ENCODE data around the gene PLAAT3.

The PLAAT3 gene

DNA sequence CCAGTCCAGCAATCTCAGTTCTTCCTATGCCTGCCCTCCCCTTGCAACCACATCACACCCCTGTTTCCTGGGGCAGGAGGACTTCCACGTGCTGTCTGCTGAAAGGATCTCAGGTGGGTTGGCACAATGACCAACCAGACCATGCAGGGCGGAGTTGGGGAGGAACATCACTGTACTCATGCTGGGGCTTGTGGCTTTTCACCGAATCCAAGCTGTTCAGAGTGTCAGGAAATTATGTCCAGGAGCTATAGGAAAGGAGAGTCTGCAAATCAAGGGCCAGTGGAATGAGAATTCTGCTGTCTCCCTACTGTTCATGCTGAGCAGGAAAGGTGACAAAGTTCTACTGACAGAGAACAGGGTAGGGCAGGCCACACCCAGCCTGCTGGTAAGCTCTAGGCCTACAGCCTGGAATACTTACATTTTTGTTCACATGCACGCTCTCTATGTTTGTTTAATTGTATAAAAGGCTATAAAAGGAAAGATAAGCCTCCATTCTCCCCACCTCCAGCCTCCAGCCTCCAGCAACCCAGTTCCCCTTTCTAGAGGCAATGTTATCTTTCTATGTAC, 49.4 kb downstream of the PLAAT3 start:
- no peaks in the 10 kb centered on the region for H3K27me3 ChIP-seq (ENCODE audit: control insufficient read depth, insufficient read depth, low read length)
- no peak overlapping the region for H3K27ac ChIP-seq (ENCODE audit: low read depth, low read length)
- no peak overlapping the region for H3K4me3 ChIP-seq (ENCODE audit: low read depth, low read length)
- no peak overlapping the region for H3K9ac ChIP-seq (ENCODE audit: low read length)
- H3K36me3 ChIP-seq (ENCODE audit: control insufficient read depth, insufficient read depth, low read length) = no peaks in the 10 kb centered on the region
- peaks cover 7% of the 10 kb centered on the region for H3K4me1 ChIP-seq (ENCODE audit: control insufficient read depth, insufficient read depth, low read length)
- H3K9me3 ChIP-seq (ENCODE audit: control insufficient read depth, insufficient read depth, low read depth, low read length) = no peaks in the 10 kb centered on the region

DNA sequence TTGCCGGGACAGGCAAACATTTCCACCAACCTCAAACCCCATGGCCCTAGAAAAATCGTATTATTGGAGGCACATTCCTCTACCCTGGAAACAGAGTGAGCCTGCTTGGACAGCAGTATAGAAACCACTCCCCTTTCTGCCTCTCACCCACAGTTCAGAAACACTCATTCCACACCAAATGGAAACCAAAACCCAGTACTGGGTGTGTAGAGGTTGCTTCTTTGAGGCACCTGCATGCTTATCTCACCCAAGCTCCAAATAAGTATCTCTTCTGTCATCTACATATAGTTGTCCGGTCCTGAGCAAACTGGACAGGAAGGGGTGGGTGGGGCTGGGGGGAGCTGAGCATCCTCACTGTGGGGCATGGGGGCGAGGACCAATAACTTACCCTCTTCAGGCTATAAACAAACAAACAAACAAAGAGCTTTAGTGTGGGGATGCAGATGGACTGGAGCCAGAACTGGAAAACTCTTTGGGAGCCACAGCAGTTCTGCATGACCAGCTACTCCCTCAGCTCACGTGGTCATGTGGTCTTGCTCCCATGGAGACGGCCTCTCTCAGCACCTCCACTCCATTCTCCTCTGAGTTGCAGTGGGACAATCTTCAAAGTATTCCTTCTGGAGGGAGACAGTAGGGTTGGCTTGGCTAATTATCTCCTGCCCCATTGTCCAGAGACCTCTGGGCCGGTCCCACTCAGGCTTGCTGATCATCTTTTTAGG, 50.0 kb downstream of the PLAAT3 start:
- Histone ChIP-seq H3K27me3 (ENCODE audit: control insufficient read depth, insufficient read depth, low read length) (no peaks in the 10 kb centered on the region), H3K27ac (ENCODE audit: low read depth, low read length) (no peak overlapping the region), H3K9ac (ENCODE audit: low read length) (no peak overlapping the region), H3K4me1 (ENCODE audit: control insufficient read depth, insufficient read depth, low read length) (peaks cover 7% of the 10 kb centered on the region), H3K4me3 (ENCODE audit: low read depth, low read length) (no peak overlapping the region), H3K36me3 (ENCODE audit: control insufficient read depth, insufficient read depth, low read length) (no peaks in the 10 kb centered on the region), H3K9me3 (ENCODE audit: control insufficient read depth, insufficient read depth, low read depth, low read length) (no peaks in the 10 kb centered on the region)

DNA sequence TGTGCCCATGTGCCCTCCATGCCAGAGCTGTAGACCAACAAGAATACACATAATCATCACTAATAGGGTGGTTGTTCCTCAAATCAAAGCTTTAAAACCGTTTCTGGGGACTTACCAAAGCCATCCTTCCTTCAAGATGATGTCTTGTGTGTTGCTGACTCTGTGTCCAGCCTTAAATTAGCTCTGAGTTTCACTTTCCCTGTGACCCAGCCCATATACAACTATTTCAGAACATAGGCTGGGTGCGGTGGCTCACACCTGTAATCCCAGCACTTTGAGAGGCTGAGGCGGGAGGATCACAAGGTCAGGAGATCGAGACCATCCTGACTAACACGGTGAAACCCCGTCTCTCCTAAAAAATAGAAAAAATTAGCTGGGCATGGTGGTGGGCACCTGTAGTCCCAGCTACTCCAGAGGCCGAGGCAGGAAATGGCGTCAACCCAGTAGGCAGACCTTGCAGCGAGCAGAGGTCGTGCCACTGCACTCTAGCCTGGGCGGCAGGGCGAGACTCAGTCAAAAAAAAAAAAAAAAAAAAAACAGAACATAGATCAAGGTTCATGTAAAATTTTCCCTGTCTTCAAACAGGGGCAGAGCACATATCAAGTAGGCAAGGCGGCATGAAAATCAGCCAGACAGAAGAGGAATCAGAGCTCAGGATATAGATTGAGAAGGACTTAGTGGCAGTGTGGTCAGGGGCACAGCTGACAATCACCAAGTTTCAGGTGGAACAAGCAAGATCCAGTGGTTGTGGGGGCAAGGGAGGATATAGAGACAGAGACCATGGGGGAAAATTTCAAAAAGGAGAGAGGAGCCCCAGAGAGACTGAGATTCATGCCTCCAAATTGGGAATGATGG, 50.8 kb downstream of the PLAAT3 start, which contains the start of gene PLAAT2:
TSS of gene PLAAT2 (minus strand) at position 179 of the 855 bp plus-strand sequence. CDS start at position 124, 55 bp downstream.
- Histone ChIP-seq H3K9ac (ENCODE audit: low read length) (no peak within 1 kb of the TSS), H3K27me3 (ENCODE audit: control insufficient read depth, insufficient read depth, low read length) (no peaks in the 10 kb centered on the region), H3K27ac (ENCODE audit: low read depth, low read length) (no peak within 1 kb of the TSS)

DNA sequence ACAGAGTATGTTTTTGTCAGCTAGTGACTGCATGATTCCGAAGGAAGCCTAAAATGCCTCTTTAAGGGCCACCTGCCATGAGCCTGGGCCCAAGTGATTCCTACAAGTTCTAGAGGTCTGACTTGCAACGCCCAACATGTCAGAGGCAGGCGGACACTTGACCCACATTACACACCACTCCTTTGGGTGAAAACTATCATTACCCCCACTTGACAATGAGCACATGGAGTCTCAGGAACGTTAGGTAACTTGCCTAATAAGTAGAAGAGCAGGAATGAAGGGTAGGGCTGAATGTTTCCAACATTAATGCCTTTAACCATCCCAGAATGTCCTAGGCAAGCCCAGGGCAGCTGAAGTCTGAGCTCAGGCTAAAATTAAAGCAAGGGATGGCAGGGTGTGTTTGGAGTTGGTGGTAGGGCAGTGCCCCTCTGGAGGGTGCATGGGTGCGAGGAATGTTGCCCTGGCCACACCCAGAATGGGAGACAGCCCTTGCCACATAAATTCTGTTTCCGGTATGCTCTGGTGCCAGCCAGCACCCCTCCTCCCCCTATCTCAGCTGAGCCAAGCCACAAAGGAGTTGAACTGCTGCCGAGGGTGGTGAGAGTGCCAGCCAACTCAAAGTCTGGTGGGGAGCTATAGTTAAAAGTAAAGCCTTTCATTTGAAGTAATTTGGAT, 53.6 kb downstream of the PLAAT3 start:
- Histone ChIP-seq H3K4me1 (ENCODE audit: control insufficient read depth, insufficient read depth, low read length) (0 out of 2 replicates have a peak, but pooled peaks cover 6% of the 10 kb centered on the region), H3K9ac (ENCODE audit: low read length) (no peak overlapping the region), H3K27ac (ENCODE audit: low read depth, low read length) (no peak overlapping the region), H3K27me3 (ENCODE audit: control insufficient read depth, insufficient read depth, low read length) (no peaks in the 10 kb centered on the region), H3K36me3 (ENCODE audit: control insufficient read depth, insufficient read depth, low read length) (no peaks in the 10 kb centered on the region), H3K4me3 (ENCODE audit: low read depth, low read length) (no peak overlapping the region), H3K9me3 (ENCODE audit: control insufficient read depth, insufficient read depth, low read depth, low read length) (no peaks in the 10 kb centered on the region)

More for the DNA sequence above, 50.8 kb downstream of the PLAAT3 start, which contains the start of gene PLAAT2:
- H3K4me1 ChIP-seq (ENCODE audit: control insufficient read depth, insufficient read depth, low read length) = peaks cover 7% of the 10 kb centered on the region
- no peak within 1 kb of the TSS for H3K4me3 ChIP-seq (ENCODE audit: low read depth, low read length)
- H3K9me3 ChIP-seq (ENCODE audit: control insufficient read depth, insufficient read depth, low read depth, low read length) = no peaks in the 10 kb centered on the region
- no peaks in the 10 kb centered on the region for H3K36me3 ChIP-seq (ENCODE audit: control insufficient read depth, insufficient read depth, low read length)

DNA sequence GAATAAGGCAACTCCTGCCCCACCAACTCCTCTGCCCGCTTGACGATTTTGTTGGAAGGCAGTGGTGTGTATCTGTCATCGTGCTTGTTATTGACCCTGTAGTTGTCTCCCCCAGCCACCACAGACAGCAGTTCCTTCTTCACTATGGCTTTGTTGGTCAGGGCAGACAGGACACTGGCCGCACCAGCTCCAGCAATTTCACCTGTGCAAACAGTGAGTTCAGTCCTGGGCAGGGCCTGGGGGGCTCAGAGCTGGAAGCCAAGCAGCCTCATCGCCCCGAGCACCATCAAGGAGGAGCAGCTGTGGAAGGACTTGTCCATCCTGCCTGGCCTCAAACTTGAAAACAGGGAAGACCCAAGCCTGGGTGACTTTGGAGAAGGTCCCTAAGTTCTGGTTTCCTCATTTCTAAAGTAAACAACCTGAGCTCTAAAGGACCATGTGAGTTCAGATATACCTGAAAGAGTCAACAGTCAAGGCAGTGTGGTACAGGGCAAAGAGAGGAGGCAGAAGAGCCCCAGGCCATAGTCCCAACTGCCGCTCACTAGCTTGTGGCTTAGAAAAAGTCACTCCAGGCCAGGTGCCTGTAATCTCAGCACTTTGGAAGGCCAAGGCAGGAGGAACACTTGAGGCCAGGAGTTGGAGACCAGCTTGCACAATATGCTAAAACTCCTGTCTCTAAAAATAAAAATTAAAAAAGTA, 55.6 kb downstream of the PLAAT3 start:
- H3K9me3 ChIP-seq (ENCODE audit: control insufficient read depth, insufficient read depth, low read depth, low read length) = no peaks in the 10 kb centered on the region
- H3K36me3 ChIP-seq (ENCODE audit: control insufficient read depth, insufficient read depth, low read length) = no peaks in the 10 kb centered on the region
- peaks cover 14% of the 10 kb centered on the region; the same call in 1 of the 2 replicates for H3K4me1 ChIP-seq (ENCODE audit: control insufficient read depth, insufficient read depth, low read length)
- no peaks in the 10 kb centered on the region for H3K27me3 ChIP-seq (ENCODE audit: control insufficient read depth, insufficient read depth, low read length)
- H3K27ac ChIP-seq (ENCODE audit: low read depth, low read length) = no peak overlapping the region
- H3K4me3 ChIP-seq (ENCODE audit: low read depth, low read length) = no peak overlapping the region
- no peak overlapping the region for H3K9ac ChIP-seq (ENCODE audit: low read length)

DNA sequence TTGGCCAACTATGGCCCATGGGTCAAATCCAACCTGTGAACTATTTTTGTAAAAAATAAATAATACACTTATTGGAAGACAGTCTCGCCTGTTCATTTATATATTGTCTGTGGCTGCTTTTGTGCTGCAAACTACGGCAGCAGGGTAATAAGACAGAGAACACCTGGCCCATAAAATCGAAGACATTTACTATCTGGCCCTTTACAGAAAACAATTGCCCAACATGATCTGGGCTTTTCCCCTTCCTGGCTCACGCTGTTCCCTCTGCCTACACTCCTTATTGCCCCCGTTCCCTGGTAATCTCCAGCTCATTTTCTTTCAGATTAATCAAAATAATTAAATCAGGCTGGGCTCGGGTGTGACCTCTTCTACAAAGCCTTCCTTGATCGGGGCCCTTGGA, 56.7 kb downstream of the PLAAT3 start:
- peaks cover 21% of the 10 kb centered on the region; the same call in 1 of the 2 replicates for H3K4me1 ChIP-seq (ENCODE audit: control insufficient read depth, insufficient read depth, low read length)
- H3K4me3 ChIP-seq (ENCODE audit: low read depth, low read length) = no peak overlapping the region
- no peaks in the 10 kb centered on the region for H3K36me3 ChIP-seq (ENCODE audit: control insufficient read depth, insufficient read depth, low read length)
- H3K27me3 ChIP-seq (ENCODE audit: control insufficient read depth, insufficient read depth, low read length) = no peaks in the 10 kb centered on the region
- H3K9me3 ChIP-seq (ENCODE audit: control insufficient read depth, insufficient read depth, low read depth, low read length) = no peaks in the 10 kb centered on the region
- no peak overlapping the region for H3K27ac ChIP-seq (ENCODE audit: low read depth, low read length)
- no peak overlapping the region for H3K9ac ChIP-seq (ENCODE audit: low read length)

DNA sequence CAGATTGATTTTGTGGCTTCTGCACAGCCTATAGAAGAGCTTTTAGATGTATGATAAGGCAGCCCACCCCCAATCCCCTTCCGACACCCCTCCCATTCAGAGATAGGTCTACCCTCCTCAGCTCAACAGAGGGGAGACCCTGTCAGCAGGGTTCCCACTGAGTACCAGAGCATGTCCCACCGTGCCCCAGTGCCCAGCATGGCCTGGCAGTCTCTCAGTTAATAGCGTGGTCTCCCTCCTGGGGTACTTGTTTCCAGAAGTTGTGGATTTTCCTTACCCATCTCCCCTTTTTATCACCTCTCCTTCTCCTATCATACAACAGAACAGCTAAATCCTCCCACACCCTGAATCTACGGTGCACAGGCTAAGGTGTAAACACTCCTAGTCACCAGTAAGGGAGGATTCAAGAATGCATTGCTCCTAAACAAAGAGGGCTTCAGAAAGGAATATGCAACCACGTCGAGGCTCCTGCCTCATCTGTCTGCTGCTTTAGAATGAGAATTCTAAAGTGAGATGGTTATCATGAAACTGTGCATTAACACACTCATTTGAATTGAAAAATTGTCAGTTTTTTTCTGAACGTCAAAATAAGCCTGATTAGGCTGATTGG, 57.7 kb downstream of the PLAAT3 start:
- Histone ChIP-seq H3K9me3 (ENCODE audit: control insufficient read depth, insufficient read depth, low read depth, low read length) (no peaks in the 10 kb centered on the region), H3K4me3 (ENCODE audit: low read depth, low read length) (no peak overlapping the region), H3K36me3 (ENCODE audit: control insufficient read depth, insufficient read depth, low read length) (no peaks in the 10 kb centered on the region), H3K27ac (ENCODE audit: low read depth, low read length) (no peak overlapping the region), H3K27me3 (ENCODE audit: control insufficient read depth, insufficient read depth, low read length) (no peaks in the 10 kb centered on the region), H3K4me1 (ENCODE audit: control insufficient read depth, insufficient read depth, low read length) (peaks cover 22% of the 10 kb centered on the region; the same call in 1 of the 2 replicates), H3K9ac (ENCODE audit: low read length) (no peak overlapping the region)

DNA sequence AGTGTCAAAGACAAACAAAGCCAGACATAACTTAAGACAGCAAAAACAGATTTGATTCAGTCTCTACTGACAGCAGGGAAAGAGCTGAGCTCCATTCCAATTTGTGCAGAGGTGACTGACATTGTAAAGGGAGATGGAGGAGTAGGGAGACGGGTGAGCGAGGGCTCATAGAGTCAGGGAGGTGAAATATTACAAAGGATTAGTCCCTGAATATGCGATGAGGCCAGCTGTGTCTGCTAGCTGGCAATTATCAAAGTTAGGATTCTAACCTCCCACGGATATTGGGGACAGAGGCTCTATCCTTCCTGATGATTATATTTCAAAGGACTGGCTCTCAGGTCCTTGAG, 59.4 kb downstream of the PLAAT3 start:
- Histone ChIP-seq H3K4me1 (ENCODE audit: control insufficient read depth, insufficient read depth, low read length) (peaks cover 22% of the 10 kb centered on the region; the same call in 1 of the 2 replicates), H3K9ac (ENCODE audit: low read length) (no peak overlapping the region), H3K4me3 (ENCODE audit: low read depth, low read length) (no peak overlapping the region), H3K27ac (ENCODE audit: low read depth, low read length) (no peak overlapping the region), H3K36me3 (ENCODE audit: control insufficient read depth, insufficient read depth, low read length) (no peaks in the 10 kb centered on the region), H3K9me3 (ENCODE audit: control insufficient read depth, insufficient read depth, low read depth, low read length) (no peaks in the 10 kb centered on the region), H3K27me3 (ENCODE audit: control insufficient read depth, insufficient read depth, low read length) (no peaks in the 10 kb centered on the region)

DNA sequence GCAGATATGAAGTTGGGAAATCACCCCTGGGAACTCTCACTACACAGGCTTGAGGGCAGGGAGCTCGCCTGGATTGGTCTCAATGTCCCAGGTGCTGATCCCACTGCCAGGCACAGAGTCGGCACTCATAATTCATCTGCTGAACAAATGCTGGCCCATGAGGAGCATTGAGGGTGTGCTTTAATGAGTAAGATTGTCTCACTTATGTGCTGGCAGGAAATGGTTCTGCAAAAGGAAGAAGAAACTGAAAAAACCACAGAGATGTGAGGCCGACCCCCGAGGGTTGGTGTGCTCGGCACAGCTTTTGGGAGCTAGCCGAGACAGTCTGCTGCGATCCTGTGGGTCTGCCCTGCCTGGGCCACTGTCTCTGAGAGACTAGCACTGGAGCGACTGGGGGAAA, 60.5 kb downstream of the PLAAT3 start:
- no peak overlapping the region for H3K27ac ChIP-seq (ENCODE audit: low read depth, low read length)
- H3K4me1 ChIP-seq (ENCODE audit: control insufficient read depth, insufficient read depth, low read length) = peaks cover 22% of the 10 kb centered on the region; the same call in 1 of the 2 replicates
- H3K27me3 ChIP-seq (ENCODE audit: control insufficient read depth, insufficient read depth, low read length) = no peaks in the 10 kb centered on the region
- no peaks in the 10 kb centered on the region for H3K9me3 ChIP-seq (ENCODE audit: control insufficient read depth, insufficient read depth, low read depth, low read length)
- no peak overlapping the region for H3K4me3 ChIP-seq (ENCODE audit: low read depth, low read length)
- no peaks in the 10 kb centered on the region for H3K36me3 ChIP-seq (ENCODE audit: control insufficient read depth, insufficient read depth, low read length)
- no peak overlapping the region for H3K9ac ChIP-seq (ENCODE audit: low read length)

DNA sequence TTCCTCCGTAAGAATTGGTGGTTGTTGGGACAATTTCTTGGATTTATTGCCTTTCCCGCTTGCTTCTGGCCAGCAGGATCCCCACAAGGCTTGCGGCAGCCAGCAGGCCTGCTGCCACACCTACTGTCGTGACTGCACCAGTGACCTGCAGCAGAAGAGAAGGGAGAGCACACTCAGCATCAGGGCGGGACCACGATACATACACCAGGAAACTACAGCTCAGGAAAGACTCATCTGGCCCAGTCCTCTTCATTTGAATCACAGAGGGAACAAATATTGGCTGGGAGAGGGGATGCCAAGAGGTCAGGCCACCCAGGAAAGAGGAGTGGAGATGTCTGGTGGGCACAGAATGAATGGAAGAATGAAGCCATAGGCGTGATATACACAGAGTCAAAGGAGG, 61.3 kb downstream of the PLAAT3 start:
- Histone ChIP-seq H3K9ac (ENCODE audit: low read length) (no peak overlapping the region), H3K27me3 (ENCODE audit: control insufficient read depth, insufficient read depth, low read length) (no peaks in the 10 kb centered on the region)

More for the DNA sequence above, 61.3 kb downstream of the PLAAT3 start:
- H3K36me3 ChIP-seq (ENCODE audit: control insufficient read depth, insufficient read depth, low read length) = no peaks in the 10 kb centered on the region
- H3K27ac ChIP-seq (ENCODE audit: low read depth, low read length) = no peak overlapping the region
- H3K4me1 ChIP-seq (ENCODE audit: control insufficient read depth, insufficient read depth, low read length) = peaks cover 22% of the 10 kb centered on the region; the same call in 1 of the 2 replicates
- no peak overlapping the region for H3K4me3 ChIP-seq (ENCODE audit: low read depth, low read length)
- no peaks in the 10 kb centered on the region for H3K9me3 ChIP-seq (ENCODE audit: control insufficient read depth, insufficient read depth, low read depth, low read length)
